Endodermal cell (in vitro differentiated cells): Measurements from ENCODE around the gene NID1. TPM values are rescaled to one million over a fixed set of nuclear protein-coding genes. Genes with fewer than 3 reads are reported as not detected.

Source experiments
- DNase-seq: peaks from one replicate; pipeline ENCODE4 v3.0.0-alpha.2; 2017
- H3K27ac ChIP-seq: 2 replicates; pipeline ENCODE4 v1.5.1; 2013; ENCODE audit warnings: mild to moderate bottlenecking, low read depth, low read length, moderate library complexity
- H3K27me3 ChIP-seq: 2 replicates; pipeline ENCODE4 v1.6.1; 2013; ENCODE audit warnings: mild to moderate bottlenecking, low read length, moderate library complexity; ENCODE audit not compliant: insufficient read depth, control insufficient read depth, poor library complexity, severe bottlenecking
- H3K36me3 ChIP-seq: 2 replicates; pipeline ENCODE4 v1.7.0; 2013; ENCODE audit warnings: mild to moderate bottlenecking, low read length, moderate library complexity; ENCODE audit not compliant: control insufficient read depth, insufficient read depth
- H3K4me1 ChIP-seq: one replicate; pipeline ENCODE4 v1.7.0; 2013; ENCODE audit warnings: low read length; ENCODE audit not compliant: control insufficient read depth, insufficient read depth
- H3K4me3 ChIP-seq: 2 replicates; pipeline ENCODE4 v1.5.1; 2013; ENCODE audit warnings: mild to moderate bottlenecking, low read length, moderate library complexity
- H3K9ac ChIP-seq: 2 replicates; pipeline ENCODE4 v1.6.1; 2013; ENCODE audit warnings: mild to moderate bottlenecking, low read length, moderate library complexity; ENCODE audit not compliant: poor library complexity, severe bottlenecking; ENCODE audit errors: extremely low read depth
- H3K9me3 ChIP-seq: 2 replicates; pipeline ENCODE4 v1.6.1; 2013; ENCODE audit warnings: mild to moderate bottlenecking, low read length, moderate library complexity; ENCODE audit not compliant: control insufficient read depth
- H3K27ac Mint-ChIP-seq: 2 replicates; pipeline ENCODE4 v1.8.0; 2020; ENCODE audit warnings: mixed read lengths
- H3K27me3 Mint-ChIP-seq: 2 replicates; pipeline ENCODE4 v1.8.0; 2021; ENCODE audit warnings: mild to moderate bottlenecking, mixed read lengths; ENCODE audit not compliant: insufficient read depth
- H3K36me3 Mint-ChIP-seq: 2 replicates; pipeline ENCODE4 v1.8.0; 2020; ENCODE audit warnings: low read depth, mixed read lengths
- H3K4me1 Mint-ChIP-seq: 2 replicates; pipeline ENCODE4 v1.8.0; 2020; ENCODE audit warnings: mixed read lengths
- H3K4me3 Mint-ChIP-seq: 2 replicates; pipeline ENCODE4 v1.8.0; 2020; ENCODE audit warnings: mild to moderate bottlenecking, moderate library complexity, mixed read lengths
- H3K9me3 Mint-ChIP-seq: 2 replicates; pipeline ENCODE4 v1.8.0; 2020; ENCODE audit warnings: mild to moderate bottlenecking, mixed read lengths
- WGBS, 2 experiments: methylation state at CpG; one replicate each; pipeline versions ENCODE4 v1.1.5 to v1.1.7; 2013; ENCODE audit warnings: missing lambda C conversion rate in 2 of 2, mixed read lengths in 1 of 2; ENCODE audit not compliant: insufficient coverage in 1 of 2, insufficient read length in 1 of 2; 5-methylcytosine and 5-hydroxymethylcytosine counted together
- total RNA-seq, 2 donors: library from RNA; stranded (reverse); fragmentation: NEBNext Ultra II Directional in 1 of 2; extraction: Animal tissue kit (Norgen Biotek cat#: 25700) in 1 of 2; gene quantifications; 2 replicates in 1 of 2; 3 replicates in 1 of 2; pipeline ENCODE4 v1.2.1, GENCODE V29; 2021
- TF ChIP-seq, protein P1 (sequence below): fragments of 200-600 bp; sonication (generic); conservative IDR thresholded peaks from 2 replicates; pipeline ENCODE4 v1.5.0; 2021; ENCODE audit warnings: antibody characterized with exemption, mild to moderate bottlenecking

The NID1 gene
- total RNA-seq, 2 donors from 2014 or later: 12.7 to 18.3 TPM

DNA sequence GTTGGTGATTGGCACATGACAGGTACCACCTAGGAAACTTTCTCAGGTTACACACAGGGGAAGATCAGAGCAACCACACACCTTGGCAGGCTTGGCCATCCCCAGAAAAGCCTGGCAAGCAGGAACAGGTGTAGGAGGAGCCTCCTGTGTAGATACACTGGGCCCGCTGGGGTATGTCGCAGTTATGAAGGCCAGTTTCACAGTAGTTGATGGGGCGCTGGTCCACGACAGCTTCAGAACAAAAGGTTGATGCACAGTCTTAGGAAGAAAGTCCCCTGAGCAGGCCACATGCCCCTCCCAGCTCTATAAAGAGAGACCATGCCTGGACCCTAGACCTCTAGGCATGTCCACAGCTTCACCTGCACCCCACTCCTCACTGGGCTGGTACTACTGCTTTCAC, 51.6 kb downstream of the NID1 start:
- 93 to 100% methylated on average over 4 of the region's 4 CpGs for WGBS, 2 experiments
- no peaks in the 10 kb centered on the region for H3K27me3 Mint-ChIP-seq
- Histone ChIP-seq H3K9ac (no peak overlapping the region), H3K27ac (no peak overlapping the region), H3K9me3 (no peaks in the 10 kb centered on the region), H3K4me3 (no peak overlapping the region), H3K4me1 (no peaks in the 10 kb centered on the region), H3K36me3 (no peaks in the 10 kb centered on the region), H3K27me3 (no peaks in the 10 kb centered on the region)
- H3K36me3 Mint-ChIP-seq: no peaks in the 10 kb centered on the region
- DNase-seq: no peak
- no peaks in the 10 kb centered on the region for H3K4me1 Mint-ChIP-seq
- no peak overlapping the region for H3K4me3 Mint-ChIP-seq
- H3K27ac Mint-ChIP-seq: no peak overlapping the region
- no peaks in the 10 kb centered on the region for H3K9me3 Mint-ChIP-seq
- TF ChIP-seq, protein P1, sequence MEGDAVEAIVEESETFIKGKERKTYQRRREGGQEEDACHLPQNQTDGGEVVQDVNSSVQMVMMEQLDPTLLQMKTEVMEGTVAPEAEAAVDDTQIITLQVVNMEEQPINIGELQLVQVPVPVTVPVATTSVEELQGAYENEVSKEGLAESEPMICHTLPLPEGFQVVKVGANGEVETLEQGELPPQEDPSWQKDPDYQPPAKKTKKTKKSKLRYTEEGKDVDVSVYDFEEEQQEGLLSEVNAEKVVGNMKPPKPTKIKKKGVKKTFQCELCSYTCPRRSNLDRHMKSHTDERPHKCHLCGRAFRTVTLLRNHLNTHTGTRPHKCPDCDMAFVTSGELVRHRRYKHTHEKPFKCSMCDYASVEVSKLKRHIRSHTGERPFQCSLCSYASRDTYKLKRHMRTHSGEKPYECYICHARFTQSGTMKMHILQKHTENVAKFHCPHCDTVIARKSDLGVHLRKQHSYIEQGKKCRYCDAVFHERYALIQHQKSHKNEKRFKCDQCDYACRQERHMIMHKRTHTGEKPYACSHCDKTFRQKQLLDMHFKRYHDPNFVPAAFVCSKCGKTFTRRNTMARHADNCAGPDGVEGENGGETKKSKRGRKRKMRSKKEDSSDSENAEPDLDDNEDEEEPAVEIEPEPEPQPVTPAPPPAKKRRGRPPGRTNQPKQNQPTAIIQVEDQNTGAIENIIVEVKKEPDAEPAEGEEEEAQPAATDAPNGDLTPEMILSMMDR: no peak

DNA sequence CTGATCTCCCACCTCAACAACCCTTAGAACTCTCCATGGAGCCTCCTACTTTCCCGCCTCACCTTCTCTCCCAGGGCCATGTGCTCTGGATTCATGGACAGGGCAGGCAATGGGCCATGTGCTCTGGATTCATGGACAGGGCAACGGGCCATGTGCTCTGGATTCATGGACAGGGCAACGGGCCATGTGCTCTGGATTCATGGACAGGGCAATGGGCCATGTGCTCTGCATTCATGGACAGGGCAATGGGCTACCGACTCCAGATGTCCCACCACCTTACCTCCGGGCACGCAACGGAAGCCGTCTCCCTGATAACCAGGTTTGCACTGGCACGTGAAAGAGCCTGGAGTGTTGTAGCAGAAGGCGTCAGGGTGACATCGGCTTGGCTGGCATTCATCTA, 53.2 kb downstream of the NID1 start:
- H3K9me3 ChIP-seq: no peaks in the 10 kb centered on the region
- no peaks in the 10 kb centered on the region for H3K27me3 ChIP-seq
- H3K36me3 Mint-ChIP-seq: no peaks in the 10 kb centered on the region
- no peaks in the 10 kb centered on the region for H3K27me3 Mint-ChIP-seq
- TF ChIP-seq, protein P1: no peak
- H3K4me3 Mint-ChIP-seq: no peak overlapping the region
- 95 to 97% methylated on average over 11 of the region's 11 CpGs for WGBS, 2 experiments
- H3K36me3 ChIP-seq: no peaks in the 10 kb centered on the region
- no peaks in the 10 kb centered on the region for H3K4me1 Mint-ChIP-seq
- no peak overlapping the region for H3K27ac ChIP-seq
- no peak overlapping the region for H3K9ac ChIP-seq
- H3K4me3 ChIP-seq: no peak overlapping the region
- H3K4me1 ChIP-seq: no peaks in the 10 kb centered on the region
- peak overlapping the region; percentile 49 for H3K27ac Mint-ChIP-seq
- DNase-seq: no peak
- no peaks in the 10 kb centered on the region for H3K9me3 Mint-ChIP-seq

DNA sequence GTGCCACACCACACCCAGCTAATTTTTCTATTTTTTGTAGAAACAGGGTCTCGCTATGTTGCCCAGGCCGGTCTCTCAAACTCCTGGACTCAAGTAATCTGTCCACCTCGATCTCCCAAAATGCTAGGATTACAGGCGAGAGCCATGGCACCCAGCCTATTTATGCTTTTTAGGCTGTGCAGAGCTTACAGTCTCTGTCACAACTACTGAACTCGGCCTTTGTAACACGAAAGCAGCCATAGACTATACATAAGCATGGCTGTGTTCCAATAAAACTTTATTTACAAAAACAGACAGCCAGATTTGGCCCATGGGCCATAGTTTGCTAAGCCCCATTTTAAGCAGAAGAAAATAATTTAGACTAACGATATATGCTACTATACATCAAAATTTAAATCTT, 54.4 kb downstream of the NID1 start:
- Mint-ChIP-seq H3K27ac (no peak overlapping the region), H3K27me3 (no peaks in the 10 kb centered on the region), H3K36me3 (no peaks in the 10 kb centered on the region), H3K4me1 (no peaks in the 10 kb centered on the region), H3K4me3 (no peak overlapping the region), H3K9me3 (no peaks in the 10 kb centered on the region)
- H3K27ac ChIP-seq: no peak overlapping the region
- H3K9ac ChIP-seq: no peak overlapping the region
- H3K4me1 ChIP-seq: no peaks in the 10 kb centered on the region
- no peaks in the 10 kb centered on the region for H3K9me3 ChIP-seq
- TF ChIP-seq, protein P1: no peak
- H3K4me3 ChIP-seq: no peak overlapping the region
- H3K27me3 ChIP-seq: no peaks in the 10 kb centered on the region
- WGBS, 2 experiments: 92 to 100% methylated on average over 5 to 7 of the region's 7 CpGs
- DNase-seq: no peak
- H3K36me3 ChIP-seq: no peaks in the 10 kb centered on the region
